ENCODE data around the gene TMEM132C. TPM values are rescaled to one million over a fixed set of nuclear protein-coding genes. Genes with fewer than 3 reads are reported as not detected.

TMEM132C gene
- total and polyA plus RNA-seq, 2 donors (not counting 3 experiments of a cell fraction or from before 2014, with no cell fraction given): not detected

- no peaks in the 10 kb centered on the region for H4K20me1 ChIP-seq (replicated peaks; ENCODE audit: control insufficient read depth, extremely low read depth, insufficient read depth, low read length)
- H3K36me3 ChIP-seq (ENCODE audit: control insufficient read depth in 2 of 2, extremely low read depth in 1 of 2, insufficient read depth in 2 of 2, low read length in 2 of 2): no peaks in the 10 kb centered on the region
- H3K4me3 ChIP-seq (replicated peaks in 1 of 3; ENCODE audit: insufficient read depth in 1 of 3, low read depth in 1 of 3, low read length in 3 of 3): no peak overlapping the region
- H3K27me3 ChIP-seq (ENCODE audit: control insufficient read depth in 2 of 2, insufficient read depth in 2 of 2, low read length in 2 of 2): no peaks in the 10 kb centered on the region
- H3K27ac ChIP-seq (ENCODE audit: insufficient read depth, low read depth, low read length): no peak overlapping the region
- FAIRE-seq (no peak), DNase-seq (ENCODE audit: low read depth, low spot score) (no peak)
- TF ChIP-seq POLR2A (IDR thresholded peaks at IDR 0.05; ENCODE audit: low read depth, low read length) (no peak), JUN (IDR thresholded peaks at IDR 0.05; ENCODE audit: borderline replicate concordance, insufficient read depth, insufficient read length, low read depth) (no peak)
- H3K4me2 ChIP-seq (ENCODE audit: insufficient read depth, low read length): no peak overlapping the region
- H2AFZ ChIP-seq (ENCODE audit: low read depth, low read length): no peak overlapping the region
- H3K4me1 ChIP-seq (ENCODE audit: control insufficient read depth, extremely low read depth, insufficient read depth, low read length): no peaks in the 10 kb centered on the region
- no peaks in the 10 kb centered on the region for H3K9me1 ChIP-seq (replicated peaks; ENCODE audit: control insufficient read depth, extremely low read depth, insufficient read depth, low read length)
- dilution Hi-C loops (cut with MboI; ENCODE audit: extremely low pct_ligation_motif_present, low sequenced_read_pairs) (no loop called here), intact Hi-C loops (cut with micrococcal nuclease) (no loop called here)
- H3K9ac ChIP-seq (replicated peaks; ENCODE audit: extremely low read depth, insufficient read depth, low read length): no peak overlapping the region
- no peaks in the 10 kb centered on the region for H3K79me2 ChIP-seq (ENCODE audit: control insufficient read depth, insufficient read depth, low read length)
- ChIA-PET CTCF (no interaction called here), POLR2A (no interaction called here)
- no TSS peak for BruUV-seq (replicated peaks)
- H3K9me3 ChIP-seq (replicated peaks; ENCODE audit: control insufficient read depth, insufficient read depth, low read length): peaks cover 2% of the 10 kb centered on the region
Observed at GRCh38 chr12:128269181-128269591, 2.2 kb downstream of the TMEM132C start.

GRCh38 chr12:128276471-128276870 is 9.5 kb downstream of the TMEM132C start:
- Histone ChIP-seq H3K4me3 (replicated peaks in 1 of 3; ENCODE audit: insufficient read depth in 1 of 3, low read depth in 1 of 3, low read length in 3 of 3) (no peak overlapping the region), H3K27ac (ENCODE audit: insufficient read depth, low read depth, low read length) (no peak overlapping the region), H3K36me3 (ENCODE audit: control insufficient read depth in 2 of 2, extremely low read depth in 1 of 2, insufficient read depth in 2 of 2, low read length in 2 of 2) (no peaks in the 10 kb centered on the region), H3K9me3 (replicated peaks; ENCODE audit: control insufficient read depth, insufficient read depth, low read length) (peaks cover 4% of the 10 kb centered on the region), H3K79me2 (ENCODE audit: control insufficient read depth, insufficient read depth, low read length) (no peaks in the 10 kb centered on the region), H3K9ac (replicated peaks; ENCODE audit: extremely low read depth, insufficient read depth, low read length) (no peak overlapping the region), H3K9me1 (replicated peaks; ENCODE audit: control insufficient read depth, extremely low read depth, insufficient read depth, low read length) (no peaks in the 10 kb centered on the region), H3K4me1 (ENCODE audit: control insufficient read depth, extremely low read depth, insufficient read depth, low read length) (no peaks in the 10 kb centered on the region), H3K27me3 (ENCODE audit: control insufficient read depth in 2 of 2, insufficient read depth in 2 of 2, low read length in 2 of 2) (no peaks in the 10 kb centered on the region), H4K20me1 (replicated peaks; ENCODE audit: control insufficient read depth, extremely low read depth, insufficient read depth, low read length) (no peaks in the 10 kb centered on the region), H2AFZ (ENCODE audit: low read depth, low read length) (no peak overlapping the region), H3K4me2 (ENCODE audit: insufficient read depth, low read length) (no peak overlapping the region)
- FAIRE-seq: no peak
- TF ChIP-seq GATA2 (IDR thresholded peaks at IDR 0.05; ENCODE audit: insufficient read depth, insufficient read length, low read depth, low read length) (no peak), POLR2AphosphoS5 (IDR thresholded peaks at IDR 0.05; ENCODE audit: insufficient read depth, low read depth, low read length) (no peak), CTCF (IDR thresholded peaks at IDR 0.05; ENCODE audit: extremely low read depth in 1 of 2, insufficient read depth in 1 of 2, low read depth in 1 of 2, low read length in 2 of 2) (no peak), JUN (IDR thresholded peaks at IDR 0.05; ENCODE audit: borderline replicate concordance, insufficient read depth, insufficient read length, low read depth) (no peak), FOS (IDR thresholded peaks at IDR 0.05; ENCODE audit: borderline replicate concordance, insufficient read depth, low read length) (no peak), EZH2 (IDR thresholded peaks at IDR 0.05; ENCODE audit: borderline replicate concordance, low read depth, low read length, severe bottlenecking) (no peak), MYC (IDR thresholded peaks at IDR 0.05; ENCODE audit: low read depth, low read length) (no peak), POLR2A (IDR thresholded peaks at IDR 0.05; ENCODE audit: low read depth, low read length) (no peak), MAX (IDR thresholded peaks at IDR 0.05; ENCODE audit: insufficient read depth, insufficient read length) (no peak)
- DNase-seq (ENCODE audit: low read depth, low spot score): no peak
- dilution Hi-C loops (cut with MboI; ENCODE audit: extremely low pct_ligation_motif_present, low sequenced_read_pairs): no loop called here
- ChIA-PET CTCF (no interaction called here), POLR2A (no interaction called here)
- intact Hi-C loops (cut with micrococcal nuclease): no loop called here
- BruUV-seq (replicated peaks): no TSS peak

Data from endothelial cell of umbilical vein (primary cell).